ENCODE measurements around the gene ZNF235.
"Not testable (repeated sequence)": the region's sequence is repeated elsewhere in the genome, so short reads cannot be mapped to it uniquely, and the experiment has no call there.

ZNF235 gene

DNA sequence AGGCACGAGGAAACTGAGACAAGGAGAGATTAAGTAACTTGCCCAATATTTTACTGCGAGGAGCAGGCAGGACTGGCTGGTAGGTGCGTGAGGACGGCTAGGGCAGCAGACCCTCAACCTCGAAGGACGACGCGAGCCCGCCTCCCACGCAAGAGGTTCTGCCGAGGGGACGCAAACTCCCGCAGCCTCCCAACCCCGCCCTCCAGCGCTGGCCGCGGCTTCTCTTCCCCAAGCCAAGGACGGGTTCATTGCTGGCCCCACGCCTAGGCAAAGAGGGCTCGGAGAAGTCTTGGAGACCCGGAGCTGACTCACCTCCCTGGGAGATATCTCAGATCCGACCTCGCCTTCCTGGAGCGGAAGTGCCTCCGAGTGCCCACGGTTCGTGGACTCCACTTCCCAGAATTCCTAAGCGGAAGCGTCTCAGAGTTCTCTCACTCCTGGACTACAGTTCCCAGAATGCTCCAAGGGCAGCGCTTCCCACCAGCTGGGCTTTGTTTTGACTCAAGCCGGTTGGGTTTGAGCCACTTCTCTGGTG lies at the start of gene ZNF235:
ZNF235 (minus strand) TSS at position 367 of the 535 bp plus-strand sequence. CDS start 1,621 bp downstream, outside the sequence.
- DNase-seq (ENCODE audit: low read depth): peak; percentile 73

DNA sequence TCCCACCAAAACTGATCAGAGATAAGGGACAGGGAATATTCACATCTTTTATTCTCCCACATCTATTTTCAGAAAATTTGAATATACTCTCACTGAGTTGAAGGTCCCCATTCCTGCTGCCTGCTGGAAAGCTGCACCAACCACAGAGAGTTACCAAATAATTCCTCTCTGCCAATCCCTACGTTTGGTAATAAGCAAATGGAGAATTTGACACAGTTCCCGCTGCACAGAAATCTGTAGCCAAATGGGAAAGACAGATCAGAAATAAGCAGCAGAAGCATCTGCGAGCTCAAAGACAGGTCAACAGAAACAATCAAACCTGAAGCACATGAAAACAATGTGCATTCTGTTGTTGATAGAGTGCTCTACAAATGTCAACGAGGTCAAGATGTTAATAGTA lies 41.7 kb upstream of the ZNF235 start:
- no peak for DNase-seq (ENCODE audit: low read depth)

DNA sequence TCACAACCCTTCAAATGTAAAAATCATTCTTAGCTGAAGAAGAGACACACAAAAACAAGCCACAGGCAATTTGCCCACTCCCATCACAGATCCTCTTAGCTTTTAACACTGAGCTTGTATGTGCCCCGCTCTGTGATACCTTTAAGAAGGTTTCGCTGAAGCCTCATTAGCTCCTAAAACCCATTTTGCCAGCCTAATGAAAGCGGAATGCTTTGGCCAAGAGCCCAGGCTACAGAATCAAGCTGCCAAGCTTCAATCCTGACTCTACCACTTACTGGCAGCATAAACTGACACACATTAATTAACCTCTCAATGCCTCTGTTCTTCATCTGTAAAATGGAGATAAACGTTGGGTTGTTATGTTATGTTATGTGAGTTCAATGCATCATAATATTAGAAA lies 41.1 kb upstream of the ZNF235 start:
- DNase-seq (ENCODE audit: low read depth): no peak

DNA sequence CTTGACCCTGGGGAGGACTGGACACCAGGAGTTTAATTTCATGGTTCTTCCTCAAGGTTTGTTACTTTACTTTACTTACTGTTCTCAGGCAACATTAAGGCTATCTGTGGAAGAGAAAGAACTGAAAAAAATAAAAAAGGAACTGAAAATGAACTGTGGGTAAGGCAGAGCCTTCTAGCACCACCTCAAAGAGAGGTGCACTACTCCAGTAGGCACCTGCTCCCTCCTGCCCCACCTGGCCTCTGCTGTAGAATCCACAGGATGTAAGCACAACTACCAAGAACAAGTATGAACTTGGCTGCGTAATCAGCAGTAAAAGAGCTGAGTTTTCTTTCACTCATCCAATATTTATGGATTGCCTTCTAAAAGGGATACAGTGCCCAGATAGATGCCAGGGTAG lies 39.4 kb upstream of the ZNF235 start:
- no peak for DNase-seq (ENCODE audit: low read depth)

DNA sequence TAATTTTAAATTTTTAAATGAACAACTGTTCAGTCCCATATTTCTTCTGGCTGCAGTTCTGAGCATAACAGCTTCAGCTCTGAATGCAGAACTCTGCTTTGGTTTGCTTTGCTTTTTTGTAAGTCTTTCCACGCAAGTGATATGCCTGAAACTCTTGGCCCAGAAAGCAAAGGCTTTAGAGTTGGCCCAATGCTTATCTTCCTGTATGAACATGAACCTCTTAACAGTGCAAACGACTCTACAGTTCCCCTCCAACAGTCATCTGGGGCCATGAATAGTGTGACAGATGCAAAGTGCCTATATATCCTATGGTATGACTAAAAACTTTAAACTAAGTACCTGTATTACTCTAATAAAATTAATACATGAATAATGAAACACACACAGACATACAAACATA lies 37.0 kb upstream of the ZNF235 start:
- DNase-seq (ENCODE audit: low read depth): no peak

DNA sequence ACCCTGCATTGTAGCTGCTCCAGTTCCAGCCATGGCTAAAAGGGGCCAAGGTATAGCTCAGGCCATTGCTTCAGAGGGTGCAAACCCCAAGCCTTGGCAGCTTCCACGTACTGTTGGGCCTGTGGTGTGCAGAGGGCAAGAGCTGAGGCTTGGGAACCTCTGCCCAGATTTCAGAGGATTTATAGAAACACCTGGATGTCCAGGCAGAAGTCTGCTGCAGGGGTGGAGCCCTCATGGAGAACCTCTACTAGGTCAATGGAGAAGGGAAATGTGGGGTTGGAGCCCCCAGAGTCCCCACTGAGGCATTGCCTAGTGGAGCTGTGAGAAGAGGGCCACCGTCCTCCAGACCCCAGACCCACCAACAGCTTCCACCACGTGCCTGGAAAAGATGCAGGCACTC lies 29.8 kb upstream of the ZNF235 start:
- DNase-seq (ENCODE audit: low read depth): not testable (repeated sequence)

DNA sequence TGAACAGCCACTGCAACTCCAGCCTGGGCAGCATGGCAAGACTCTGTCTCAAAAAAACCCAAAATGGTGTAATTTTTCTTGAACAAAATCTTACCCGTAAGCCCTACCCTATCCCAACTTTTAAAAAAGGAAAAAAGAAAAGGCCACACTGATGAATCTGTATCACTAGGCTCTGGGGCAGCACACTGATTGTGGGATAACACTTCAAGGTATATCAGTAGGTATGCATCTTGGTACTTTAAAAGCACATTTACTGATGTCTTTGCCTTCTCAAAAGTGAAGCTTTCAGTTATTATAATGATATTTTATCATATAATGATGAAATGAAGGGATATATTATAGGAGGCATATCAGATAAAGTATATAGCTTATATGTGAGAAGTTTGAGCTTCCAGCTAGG lies 27.3 kb upstream of the ZNF235 start:
- DNase-seq (ENCODE audit: low read depth): no peak

DNA sequence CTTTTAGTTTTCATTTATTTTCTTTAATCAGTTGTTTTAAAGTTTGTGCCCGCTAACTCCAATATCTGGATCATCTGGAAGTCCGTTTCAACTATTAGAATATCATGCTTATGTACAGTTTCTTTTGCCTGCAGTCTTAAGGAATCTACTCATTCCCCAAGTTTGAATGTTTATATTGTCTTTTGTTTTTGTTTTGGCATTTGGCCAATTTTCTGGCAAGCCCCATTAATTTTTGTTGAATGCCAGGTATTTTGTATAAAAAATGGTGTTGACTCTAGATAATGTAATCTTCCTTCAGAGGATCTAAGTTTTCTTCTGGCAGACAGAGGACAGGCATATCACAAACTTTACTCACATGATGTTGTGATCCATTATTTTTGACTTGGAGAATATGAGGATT lies 11.1 kb upstream of the ZNF235 start:
- no peak for DNase-seq (ENCODE audit: low read depth)

DNA sequence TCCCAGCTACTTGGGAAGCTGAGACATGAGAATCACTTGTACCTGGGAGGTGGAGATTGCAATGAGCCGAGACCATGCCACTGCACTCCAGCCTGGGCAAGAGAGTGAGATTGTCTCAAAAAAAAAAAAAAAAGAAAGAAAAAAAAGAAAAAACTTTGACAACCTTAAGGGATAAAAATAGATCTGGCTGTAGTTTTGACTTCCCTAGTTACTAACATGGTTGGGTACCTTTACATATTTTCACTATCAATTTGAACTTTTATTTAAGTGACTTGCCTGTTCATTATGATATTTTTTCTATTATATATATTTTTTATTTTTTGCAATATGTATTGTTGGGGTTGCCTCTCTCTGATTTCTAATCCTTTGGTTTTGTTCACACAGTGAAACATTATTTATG lies 8.4 kb upstream of the ZNF235 start:
- DNase-seq (ENCODE audit: low read depth): no peak

DNA sequence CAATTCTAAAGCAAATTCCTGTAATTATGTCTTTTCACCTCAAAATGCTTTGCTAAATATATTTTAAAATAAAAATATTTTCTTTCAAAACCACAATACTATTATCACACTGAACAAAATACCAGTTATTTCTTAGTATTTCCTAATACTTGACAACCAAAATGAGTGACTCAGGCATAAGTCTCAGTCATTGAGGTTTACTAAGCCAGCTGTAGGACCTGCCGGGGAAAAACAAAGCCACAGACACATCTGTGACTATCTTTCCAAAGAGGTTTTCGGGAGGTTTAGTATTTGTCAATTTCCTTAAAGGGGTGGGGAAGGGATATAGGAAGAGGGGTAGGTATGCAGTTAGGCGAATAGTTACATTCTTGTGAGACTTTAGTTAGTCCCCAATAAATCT lies 3.2 kb upstream of the ZNF235 start:
- no peak for DNase-seq (ENCODE audit: low read depth)

DNA sequence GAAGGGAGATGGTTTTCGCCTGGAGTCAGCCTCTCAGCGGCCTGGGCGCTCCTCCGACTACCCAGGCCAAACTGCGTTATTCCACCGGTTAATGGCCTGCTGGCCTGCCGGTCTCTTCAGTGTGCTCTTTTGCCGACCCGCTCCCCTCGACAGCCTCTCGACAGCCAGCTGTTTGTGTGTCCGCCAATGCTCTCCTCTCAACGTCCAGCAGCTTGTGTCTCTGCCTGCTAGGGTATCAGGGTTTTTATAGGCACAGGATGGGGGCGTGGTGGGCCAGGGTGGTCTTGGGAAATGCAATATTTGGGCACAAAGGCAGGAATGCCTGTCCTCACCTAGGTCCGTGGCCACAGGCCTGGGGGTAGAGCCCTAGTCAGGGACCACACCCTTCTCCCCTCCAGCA lies 1.5 kb upstream of the ZNF235 start:
- DNase-seq (ENCODE audit: low read depth): no peak

DNA sequence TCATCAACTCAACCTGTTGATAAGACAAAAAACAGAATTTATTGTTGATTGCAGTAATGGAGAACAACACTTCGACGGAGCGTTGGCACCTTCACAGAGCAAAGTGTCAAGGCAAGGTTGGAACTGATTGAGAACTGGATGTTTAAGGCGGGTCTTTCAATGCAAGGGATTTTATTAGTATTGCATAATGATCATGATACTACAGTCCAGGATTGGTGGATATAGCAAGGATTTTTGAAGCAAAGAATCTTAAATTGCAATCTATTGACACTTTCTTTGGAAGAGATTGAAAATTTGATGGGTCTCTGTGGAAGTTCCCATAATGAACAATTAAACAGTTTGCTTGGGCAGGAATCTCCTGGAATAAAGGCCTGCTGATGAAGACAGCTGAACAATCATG lies 632 bp upstream of the ZNF235 start:
- DNase-seq (ENCODE audit: low read depth): no peak

DNA sequence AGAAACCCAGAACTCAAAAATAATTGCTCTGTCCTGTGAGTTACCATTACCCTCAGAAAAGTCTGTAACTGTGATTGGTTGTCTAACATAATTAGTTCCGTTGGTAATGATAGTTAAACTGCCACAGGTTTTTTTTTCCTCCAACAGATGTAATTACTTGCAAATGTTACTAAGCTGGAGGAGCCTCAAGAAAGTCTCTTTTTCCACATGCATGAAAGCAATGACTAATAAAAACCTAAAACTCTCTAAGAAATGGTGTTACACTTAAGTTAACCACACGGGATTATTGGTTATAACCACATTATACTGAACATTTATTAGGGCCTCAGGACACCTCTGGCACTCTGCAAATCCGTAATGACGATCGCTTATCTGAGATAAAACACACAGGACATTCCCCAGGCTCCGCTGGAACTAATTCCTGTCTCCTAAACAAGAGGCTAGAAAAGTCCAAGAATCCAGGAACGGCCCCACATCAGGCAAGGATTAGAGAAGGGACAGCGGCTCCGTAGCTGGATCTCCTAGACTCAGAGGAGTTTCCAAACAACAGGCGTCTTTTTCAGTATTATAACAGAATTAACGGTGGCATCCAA lies 753 bp downstream of the ZNF235 start:
- DNase-seq (ENCODE audit: low read depth): no peak

DNA sequence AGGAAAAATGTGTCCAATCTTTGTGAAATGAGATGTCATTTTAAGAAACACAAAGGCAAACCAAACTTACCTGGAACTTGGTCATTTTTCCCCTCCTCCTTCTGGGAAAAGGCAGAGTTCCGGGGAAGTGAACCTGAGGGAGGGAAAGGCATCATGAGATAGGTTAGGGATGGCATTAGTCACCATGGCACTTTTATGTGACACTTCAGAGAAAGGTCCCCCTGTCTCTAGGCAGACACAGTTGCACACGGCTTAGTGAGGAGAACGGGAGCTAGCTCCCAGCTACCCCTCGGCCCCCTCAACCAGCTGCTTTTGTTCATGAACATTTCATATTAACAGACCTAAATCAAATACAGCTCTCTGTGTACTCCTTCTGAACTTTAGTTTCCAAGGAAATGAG lies 1.5 kb downstream of the ZNF235 start:
- DNase-seq (ENCODE audit: low read depth): no peak

DNA sequence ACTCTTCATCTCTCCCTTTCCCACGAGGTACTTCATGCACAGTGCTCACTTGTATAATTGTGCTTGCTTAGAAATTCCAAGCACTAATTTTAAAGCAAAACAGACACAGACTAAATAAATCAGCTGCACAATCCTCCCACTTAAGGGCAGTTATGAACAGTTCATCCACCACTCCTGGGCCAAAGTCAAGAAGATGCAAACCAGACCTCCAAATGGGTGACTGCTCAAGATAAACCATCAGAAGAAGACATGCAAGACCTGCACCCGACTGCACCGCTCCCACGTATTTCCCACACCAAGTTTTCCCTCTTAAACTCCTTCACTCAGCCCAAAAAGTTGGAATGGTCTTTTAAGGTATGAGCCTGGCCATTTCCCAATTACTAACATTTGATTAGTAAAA lies 19.9 kb downstream of the ZNF235 start:
- no peak for DNase-seq (ENCODE audit: low read depth)

DNA sequence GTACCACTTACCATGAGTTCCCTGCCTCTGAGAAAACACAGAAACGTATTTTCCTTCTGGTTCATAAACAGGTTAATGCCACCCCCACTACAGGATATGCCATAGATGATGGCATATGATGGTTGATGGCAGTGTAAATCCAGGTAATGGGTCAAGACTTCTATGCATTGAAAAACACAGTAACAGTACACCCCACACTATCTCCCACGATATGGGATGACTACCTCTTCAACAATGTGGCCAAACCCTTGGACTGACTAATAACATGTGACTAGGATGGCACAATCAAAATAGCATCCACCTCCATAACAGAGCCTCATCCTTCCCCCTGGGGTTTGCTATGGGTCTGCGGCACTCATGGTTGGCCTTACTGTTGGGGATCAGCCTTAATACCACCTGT lies 22.0 kb downstream of the ZNF235 start:
- DNase-seq (ENCODE audit: low read depth): no peak

DNA sequence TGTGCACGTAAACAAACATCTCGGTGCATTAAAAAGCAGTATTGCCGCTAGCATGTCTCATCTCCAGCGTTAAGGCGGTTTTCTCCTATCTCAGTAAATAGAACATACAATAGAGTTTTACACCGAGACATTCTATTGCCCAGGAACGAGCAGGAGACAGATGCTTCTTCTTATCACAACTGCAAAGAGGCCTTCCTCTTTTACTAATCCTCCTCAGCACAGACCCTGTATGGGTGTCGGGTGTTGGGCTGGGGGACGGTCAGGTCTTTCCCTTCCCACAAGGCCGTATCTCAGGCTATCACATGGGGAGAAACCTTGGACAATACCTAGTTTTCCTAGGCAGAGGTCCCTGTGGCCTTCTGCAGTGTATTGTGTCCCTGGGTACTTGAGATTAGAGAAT lies 23.9 kb downstream of the ZNF235 start:
- no peak for DNase-seq (ENCODE audit: low read depth)

DNA sequence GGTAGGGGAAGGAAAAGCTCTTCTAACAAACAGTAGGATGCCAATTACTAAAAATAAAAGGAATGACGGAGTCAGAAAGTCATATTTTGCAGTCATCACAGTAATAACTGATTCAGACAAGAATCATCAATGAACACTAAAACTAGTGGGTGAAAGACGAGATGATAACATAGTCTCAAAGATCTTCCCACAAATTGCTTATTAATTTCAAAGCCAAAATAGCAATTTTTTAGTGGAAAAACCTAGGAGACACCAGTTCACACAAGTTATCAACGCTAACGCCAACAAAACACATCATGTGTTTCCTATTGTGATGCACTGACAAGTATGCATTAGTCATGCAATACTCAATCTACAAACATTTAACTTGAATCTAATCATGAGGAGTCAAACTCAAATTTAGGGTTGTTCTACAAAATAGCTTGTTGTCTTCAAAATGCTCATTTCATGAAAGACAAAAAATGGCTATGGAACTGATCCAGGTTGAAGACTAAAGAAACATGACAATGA lies 26.6 kb downstream of the ZNF235 start:
- no peak for DNase-seq (ENCODE audit: low read depth)

DNA sequence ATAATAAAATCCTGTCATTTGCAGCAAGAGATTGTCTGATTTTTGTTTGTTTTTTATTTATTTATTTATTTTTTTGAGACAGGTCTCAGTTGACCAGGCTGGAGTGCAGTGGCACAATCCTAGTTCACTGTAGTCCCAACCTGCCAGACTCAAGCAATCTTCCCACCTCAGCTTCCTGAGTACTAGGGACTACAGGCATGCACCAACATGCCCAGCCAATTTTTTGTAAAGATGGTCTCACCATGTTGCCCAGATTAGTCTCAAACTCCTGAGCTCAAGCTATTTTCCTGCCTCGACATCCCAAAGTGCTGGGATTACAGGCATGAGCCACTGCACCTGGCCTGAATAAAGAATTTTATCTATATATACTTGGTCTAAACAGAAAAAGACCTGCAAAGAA lies 27.5 kb downstream of the ZNF235 start:
- DNase-seq (ENCODE audit: low read depth): no peak

DNA sequence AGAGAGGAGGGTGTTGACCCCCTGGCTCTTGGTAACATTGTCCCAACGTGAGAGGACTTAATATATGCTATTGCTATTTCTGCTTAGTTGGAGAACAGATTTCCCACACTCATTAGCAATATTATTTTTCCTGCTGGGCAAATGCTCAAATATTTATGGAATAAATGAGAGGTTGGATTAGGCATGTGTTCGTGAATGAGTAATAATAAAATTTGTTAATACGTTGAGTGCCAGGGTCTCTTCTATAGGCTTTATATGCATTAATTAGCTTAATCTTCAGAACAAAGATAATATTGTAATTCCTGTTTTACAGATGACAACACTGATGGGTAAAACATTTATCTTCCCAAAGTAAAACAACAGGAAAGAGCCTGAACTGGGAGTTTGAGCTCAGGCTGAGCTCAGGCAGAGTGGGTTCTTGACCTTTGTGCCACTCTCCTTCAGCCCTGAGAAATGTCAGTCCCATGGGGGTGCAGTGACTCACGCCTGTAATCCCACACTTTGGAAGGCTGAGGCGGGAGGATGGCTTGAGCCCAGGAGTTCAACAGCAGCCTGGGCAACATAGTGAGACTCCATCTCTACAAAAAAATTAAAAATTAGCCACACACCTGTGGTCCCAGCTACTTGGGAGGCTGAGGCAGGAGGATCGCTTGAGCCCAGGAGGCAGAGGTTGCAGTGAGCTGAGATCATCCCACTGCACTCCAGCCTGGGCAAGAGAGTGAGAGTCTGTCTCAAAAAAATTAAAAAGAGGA lies 44.0 kb downstream of the ZNF235 start:
- DNase-seq (ENCODE audit: low read depth): no peak

DNA sequence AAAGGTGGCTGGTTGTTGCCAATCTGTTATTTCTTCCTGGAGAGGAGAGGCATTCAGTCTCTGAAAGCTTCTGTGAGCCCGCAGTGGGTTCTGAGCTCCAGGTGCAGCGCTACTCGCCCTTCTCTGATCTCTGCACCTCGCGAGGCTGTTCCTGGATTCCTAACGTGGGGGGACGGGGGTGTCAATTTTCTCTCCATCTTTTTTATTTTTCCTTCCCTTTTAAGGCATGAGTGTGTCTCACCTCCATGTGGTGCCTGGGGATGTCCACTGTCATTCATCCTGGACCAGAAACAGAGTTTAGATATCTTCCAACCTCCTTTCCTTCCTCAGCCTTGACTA lies 44.5 kb downstream of the ZNF235 start:
- DNase-seq (ENCODE audit: low read depth): no peak

DNA sequence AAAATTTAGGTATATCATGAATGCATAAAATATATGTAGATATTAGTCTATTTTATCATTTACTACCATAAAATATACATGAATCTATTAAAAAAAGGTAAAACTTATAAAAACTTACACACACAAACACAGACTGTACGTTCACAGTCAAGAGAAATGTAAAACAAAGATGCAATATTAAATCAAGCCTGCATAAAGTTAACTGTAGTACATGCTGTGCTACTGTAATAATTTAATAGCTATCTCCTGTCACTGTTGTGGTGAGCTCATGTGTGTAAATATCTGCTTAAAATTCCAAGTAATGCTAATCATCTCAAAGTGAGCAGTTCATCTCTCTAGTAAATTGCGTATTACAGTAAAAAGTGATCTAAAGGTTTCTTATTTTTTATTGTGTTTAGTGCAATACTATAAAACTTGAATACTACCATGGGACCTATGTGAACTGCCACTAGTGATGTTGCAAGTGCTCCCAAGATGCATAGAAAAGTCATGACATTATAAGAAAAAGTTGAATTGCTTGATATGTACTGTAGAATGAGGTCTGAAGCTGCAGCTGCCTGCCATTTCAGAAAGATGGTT lies 45.9 kb downstream of the ZNF235 start:
- DNase-seq (ENCODE audit: low read depth): no peak

DNA sequence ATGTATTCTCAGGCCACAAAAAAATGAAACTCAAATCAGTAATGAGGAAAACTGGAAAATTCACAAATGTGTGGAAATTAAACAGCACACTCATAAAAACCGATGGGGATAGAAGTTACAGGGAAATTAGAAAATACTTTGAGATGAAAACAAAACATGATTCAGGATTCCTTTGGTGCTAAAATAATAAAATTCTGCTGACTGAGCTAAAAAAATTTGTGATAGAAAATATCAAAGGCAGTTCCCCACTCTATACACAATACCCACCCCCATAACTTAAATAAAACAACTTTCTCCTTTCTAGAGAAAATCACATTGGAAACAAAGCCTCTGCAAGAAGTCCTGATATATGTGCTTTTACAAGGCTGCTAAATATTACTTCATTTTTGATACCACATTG lies 46.7 kb downstream of the ZNF235 start:
- no peak for DNase-seq (ENCODE audit: low read depth)

Data from activated T-cell treated with anti-CD3 and anti-CD28 coated beads for 24 hours (primary cell).